ENCODE data around the gene SPAG4. TPM values are rescaled to one million over a fixed set of nuclear protein-coding genes. Genes with fewer than 3 reads are reported as not detected.

Gene SPAG4
- total RNA-seq, 3 donors from 2014 or later = 3.4 to 9.2 (median 3.4) TPM

DNA sequence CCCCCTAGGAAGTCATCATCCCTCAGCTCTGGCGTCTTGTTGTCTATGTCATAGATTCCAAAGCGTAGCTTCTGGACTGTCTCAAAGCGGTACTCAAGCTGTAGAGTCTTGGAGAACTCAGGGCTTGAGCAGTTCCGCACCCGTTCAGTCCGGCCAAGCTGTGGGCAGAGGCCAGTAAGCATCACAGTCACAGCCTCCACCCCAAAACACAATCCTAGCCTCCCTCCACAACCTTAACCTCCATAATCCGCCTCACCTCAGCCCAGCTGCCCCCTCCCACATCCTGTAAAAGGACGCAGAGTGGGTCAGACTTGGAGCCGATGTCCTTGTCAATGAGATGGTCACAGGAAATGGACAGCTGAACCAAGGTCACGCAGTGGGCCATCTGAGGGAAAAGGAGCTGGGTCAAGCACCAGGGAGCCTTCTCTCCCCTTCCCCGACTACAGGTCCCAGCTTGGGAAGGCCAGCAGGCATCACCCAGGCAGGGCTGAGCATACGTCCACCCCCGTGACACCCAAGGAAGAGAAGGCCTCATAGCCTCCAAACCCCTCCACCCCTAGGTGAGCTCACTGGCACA, 17.0 kb downstream of the SPAG4 start:
- DNase-seq (ENCODE audit: low spot score in 2 of 2) = no peak
- Histone ChIP-seq H3K36me3 (no peaks in the 10 kb centered on the region), H3K27ac (no peak overlapping the region), H3K9me3 (no peaks in the 10 kb centered on the region), H3K27me3 (no peaks in the 10 kb centered on the region), H3K4me3 (no peak overlapping the region), H3K4me1 (no peaks in the 10 kb centered on the region)
- TF ChIP-seq POLR2A (IDR thresholded peaks at IDR 0.05) (no peak), POLR2AphosphoS5 (IDR thresholded peaks at IDR 0.05) (no peak)
- TF ChIP-seq, protein P1, sequence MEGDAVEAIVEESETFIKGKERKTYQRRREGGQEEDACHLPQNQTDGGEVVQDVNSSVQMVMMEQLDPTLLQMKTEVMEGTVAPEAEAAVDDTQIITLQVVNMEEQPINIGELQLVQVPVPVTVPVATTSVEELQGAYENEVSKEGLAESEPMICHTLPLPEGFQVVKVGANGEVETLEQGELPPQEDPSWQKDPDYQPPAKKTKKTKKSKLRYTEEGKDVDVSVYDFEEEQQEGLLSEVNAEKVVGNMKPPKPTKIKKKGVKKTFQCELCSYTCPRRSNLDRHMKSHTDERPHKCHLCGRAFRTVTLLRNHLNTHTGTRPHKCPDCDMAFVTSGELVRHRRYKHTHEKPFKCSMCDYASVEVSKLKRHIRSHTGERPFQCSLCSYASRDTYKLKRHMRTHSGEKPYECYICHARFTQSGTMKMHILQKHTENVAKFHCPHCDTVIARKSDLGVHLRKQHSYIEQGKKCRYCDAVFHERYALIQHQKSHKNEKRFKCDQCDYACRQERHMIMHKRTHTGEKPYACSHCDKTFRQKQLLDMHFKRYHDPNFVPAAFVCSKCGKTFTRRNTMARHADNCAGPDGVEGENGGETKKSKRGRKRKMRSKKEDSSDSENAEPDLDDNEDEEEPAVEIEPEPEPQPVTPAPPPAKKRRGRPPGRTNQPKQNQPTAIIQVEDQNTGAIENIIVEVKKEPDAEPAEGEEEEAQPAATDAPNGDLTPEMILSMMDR (IDR thresholded peaks at IDR 0.05) = no peak
- intact Hi-C loops (cut with DNase I; ENCODE audit: low total_unique reads) = no loop called here

DNA sequence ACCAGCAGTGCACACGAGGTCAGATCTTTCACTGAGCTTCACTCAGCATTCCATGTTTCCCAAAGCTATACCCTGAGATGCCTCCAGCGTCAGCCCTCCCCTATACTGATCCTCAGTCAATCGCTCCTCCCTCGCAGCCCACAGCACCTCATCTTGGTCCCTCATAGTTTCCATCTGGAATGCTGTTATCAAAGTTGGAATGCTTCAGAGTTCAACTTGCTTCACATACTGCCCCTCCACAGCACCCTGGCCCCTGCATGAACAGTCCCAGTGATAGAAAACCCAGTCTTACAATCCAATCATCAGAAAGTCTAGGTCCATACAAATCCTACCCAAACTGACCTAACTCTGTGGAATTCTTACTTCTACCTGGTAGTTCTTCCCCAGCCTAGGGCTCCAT, 20.0 kb downstream of the SPAG4 start:
- no peaks in the 10 kb centered on the region for H3K27me3 ChIP-seq
- H3K36me3 ChIP-seq = no peaks in the 10 kb centered on the region
- TF ChIP-seq POLR2A (IDR thresholded peaks at IDR 0.05) = no peak
- TF ChIP-seq, protein P1 (IDR thresholded peaks at IDR 0.05) = no peak
- TF ChIP-seq POLR2AphosphoS5 (IDR thresholded peaks at IDR 0.05) = no peak
- no peak overlapping the region for H3K27ac ChIP-seq
- no peak overlapping the region for H3K4me3 ChIP-seq
- H3K4me1 ChIP-seq = no peaks in the 10 kb centered on the region
- DNase-seq (ENCODE audit: low spot score in 2 of 2) = no peak
- intact Hi-C loops (cut with DNase I; ENCODE audit: low total_unique reads) = no loop called here
- H3K9me3 ChIP-seq = no peaks in the 10 kb centered on the region

- Histone ChIP-seq H3K27ac (no peak overlapping the region), H3K27me3 (no peaks in the 10 kb centered on the region), H3K36me3 (no peaks in the 10 kb centered on the region), H3K4me3 (no peak overlapping the region), H3K9me3 (no peaks in the 10 kb centered on the region), H3K4me1 (no peaks in the 10 kb centered on the region)
- intact Hi-C loops (cut with DNase I; ENCODE audit: low total_unique reads) = no loop called here
- TF ChIP-seq POLR2A (IDR thresholded peaks at IDR 0.05) (no peak), POLR2AphosphoS5 (IDR thresholded peaks at IDR 0.05) (no peak)
- TF ChIP-seq, protein P1 (IDR thresholded peaks at IDR 0.05) = no peak
- DNase-seq (ENCODE audit: low spot score in 2 of 2) = no peak
These were observed 20.5 kb downstream of the SPAG4 start for GRCh38 chr20:35636095-35636494.

DNA sequence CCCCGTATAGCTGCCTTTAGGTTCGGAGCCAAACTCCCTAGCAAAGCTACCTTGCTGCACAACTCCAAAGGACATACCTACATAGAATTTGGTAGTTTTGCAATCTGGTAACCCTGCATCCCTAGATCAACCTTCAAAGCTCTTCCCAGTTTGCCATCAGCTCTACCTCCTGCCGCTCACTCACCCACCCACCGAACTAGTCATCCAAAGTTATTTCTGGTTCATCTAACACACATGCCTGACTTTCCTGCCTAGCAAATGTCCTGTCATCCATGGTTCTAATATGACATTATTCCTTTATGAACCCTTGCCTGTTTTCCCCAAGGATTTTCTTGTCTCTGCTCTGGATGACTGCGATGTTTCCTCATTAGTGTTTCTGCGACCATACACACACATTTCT, 21.6 kb downstream of the SPAG4 start:
- Histone ChIP-seq H3K4me3 (no peak overlapping the region), H3K9me3 (no peaks in the 10 kb centered on the region), H3K27ac (no peak overlapping the region), H3K4me1 (no peaks in the 10 kb centered on the region), H3K27me3 (no peaks in the 10 kb centered on the region), H3K36me3 (no peaks in the 10 kb centered on the region)
- no peak for DNase-seq (ENCODE audit: low spot score in 2 of 2)
- intact Hi-C loops (cut with DNase I; ENCODE audit: low total_unique reads) = no loop called here
- no peak for TF ChIP-seq POLR2AphosphoS5 (IDR thresholded peaks at IDR 0.05)
- TF ChIP-seq, protein P1 (IDR thresholded peaks at IDR 0.05) = no peak
- no peak for TF ChIP-seq POLR2A (IDR thresholded peaks at IDR 0.05)

DNA sequence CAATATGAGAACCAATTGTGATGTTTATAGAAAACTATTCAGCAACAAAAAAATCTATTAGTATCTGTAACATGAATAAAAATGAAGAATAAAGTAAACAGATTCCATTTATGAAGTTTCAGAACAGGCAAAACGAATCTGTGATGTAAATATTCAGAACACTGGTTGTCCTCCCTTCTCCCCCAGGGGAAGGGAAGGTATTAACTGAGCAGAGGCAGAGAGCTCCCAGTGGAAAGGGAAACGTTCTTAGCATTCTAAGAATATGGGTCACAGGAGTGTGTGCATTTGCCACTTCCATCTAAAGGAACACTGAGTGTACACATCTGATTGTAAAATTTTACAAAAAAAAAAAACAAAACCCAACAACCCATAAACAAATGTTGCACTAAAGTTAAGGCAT, 23.1 kb downstream of the SPAG4 start:
- no peak for DNase-seq (ENCODE audit: low spot score in 2 of 2)
- H3K4me3 ChIP-seq = no peak overlapping the region
- H3K9me3 ChIP-seq = no peaks in the 10 kb centered on the region
- intact Hi-C loops (cut with DNase I; ENCODE audit: low total_unique reads) = no loop called here
- H3K36me3 ChIP-seq = no peaks in the 10 kb centered on the region
- no peaks in the 10 kb centered on the region for H3K27me3 ChIP-seq
- no peak overlapping the region for H3K27ac ChIP-seq
- TF ChIP-seq, protein P1 (IDR thresholded peaks at IDR 0.05) = no peak
- no peak for TF ChIP-seq POLR2A (IDR thresholded peaks at IDR 0.05)
- TF ChIP-seq POLR2AphosphoS5 (IDR thresholded peaks at IDR 0.05) = no peak
- H3K4me1 ChIP-seq = no peaks in the 10 kb centered on the region
